Measurements from ENCODE around the gene GLT6D1.
"Not testable (repeated sequence)": the region's sequence is repeated elsewhere in the genome, so short reads cannot be mapped to it uniquely, and the experiment has no call there.

- TF ChIP-seq CTCF (IDR thresholded peaks at IDR 0.05; ENCODE audit: low read depth, low read length); EZH2phosphoT487 (IDR thresholded peaks at IDR 0.05; ENCODE audit: low read depth): not testable (repeated sequence)
These were observed 29.7 kb upstream of the GLT6D1 start for GRCh38 chr9:135669018-135669417.

Data from OCI-LY3 (cell line).